ENCODE measurements around the gene CDH13. TPM values are rescaled to one million over a fixed set of nuclear protein-coding genes. Genes with fewer than 3 reads are reported as not detected.
A peak's percentile ranks its signal among the peaks of the same experiment; 100 is the strongest.

The CDH13 gene
- total RNA-seq, 1 donor from 2014 or later = not detected

DNA sequence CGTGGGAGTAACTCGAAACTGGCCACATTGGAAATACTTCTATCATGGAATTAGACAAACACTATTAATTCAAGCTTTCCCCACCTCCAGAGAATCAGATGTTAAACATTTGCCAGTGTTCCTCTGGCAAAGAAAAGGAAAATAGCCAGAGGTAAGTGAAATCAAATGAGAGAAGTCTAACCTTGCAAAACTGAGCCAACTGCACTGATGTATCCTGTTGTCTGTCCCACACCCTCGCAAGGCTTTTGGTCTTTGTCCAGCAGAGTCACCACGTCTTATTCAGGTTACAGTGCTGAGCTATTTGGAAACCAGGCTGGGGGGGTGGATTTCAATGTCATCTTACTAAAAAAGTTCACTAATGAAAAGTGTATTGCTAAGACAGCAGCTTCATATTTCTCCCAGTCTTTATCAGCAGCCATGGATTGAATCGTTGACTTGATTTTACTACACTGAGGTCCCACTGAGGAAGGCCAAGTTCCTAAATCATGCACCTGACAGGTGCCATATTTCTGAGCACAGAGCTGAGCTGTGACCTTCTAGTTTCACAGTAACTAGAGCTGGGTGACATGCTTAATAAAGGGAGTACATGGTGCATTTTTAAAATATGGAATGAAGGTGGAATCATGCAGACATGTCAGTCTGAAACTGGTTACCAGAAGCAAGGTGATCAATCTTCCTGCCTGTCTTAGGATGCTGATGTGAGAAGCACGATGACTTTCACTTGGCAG lies 1095.9 kb downstream of the CDH13 start:
- H3K4me1 Mint-ChIP-seq = peaks cover 4% of the 10 kb centered on the region
- no peak for DNase-seq
- no peaks in the 10 kb centered on the region for H3K36me3 Mint-ChIP-seq (ENCODE audit: low read depth)
- no peak overlapping the region for H3K4me3 Mint-ChIP-seq
- intact Hi-C loops (cut with micrococcal nuclease) = no loop called here
- peaks cover 16% of the 10 kb centered on the region for H3K9me3 Mint-ChIP-seq
- H3K27me3 Mint-ChIP-seq = no peaks in the 10 kb centered on the region
- H3K27ac Mint-ChIP-seq = no peak overlapping the region

DNA sequence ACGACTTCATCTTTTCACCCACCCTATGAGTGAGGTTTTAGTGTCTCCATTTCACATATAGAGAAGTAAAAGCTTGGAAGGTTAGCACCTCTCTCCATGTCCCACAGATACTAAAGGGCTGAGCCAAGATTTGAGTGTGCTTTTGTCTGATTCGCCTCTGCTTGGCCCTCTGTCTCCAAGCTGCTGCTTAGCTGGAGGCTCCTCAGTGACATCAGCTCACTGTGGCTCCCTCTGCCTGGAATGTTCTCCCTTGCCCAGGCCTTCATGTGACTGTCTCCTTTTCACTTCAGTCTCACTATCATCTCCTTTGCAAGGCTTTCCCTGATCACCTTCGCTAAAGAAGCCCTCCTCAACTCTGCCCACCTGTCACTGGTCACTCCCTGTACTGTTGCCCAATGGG lies 1096.5 kb downstream of the CDH13 start:
- Mint-ChIP-seq H3K27ac (no peak overlapping the region), H3K27me3 (no peaks in the 10 kb centered on the region), H3K9me3 (peaks cover 16% of the 10 kb centered on the region), H3K36me3 (ENCODE audit: low read depth) (no peaks in the 10 kb centered on the region), H3K4me3 (no peak overlapping the region), H3K4me1 (peaks cover 4% of the 10 kb centered on the region)
- intact Hi-C loops (cut with micrococcal nuclease) = no loop called here
- DNase-seq = no peak

DNA sequence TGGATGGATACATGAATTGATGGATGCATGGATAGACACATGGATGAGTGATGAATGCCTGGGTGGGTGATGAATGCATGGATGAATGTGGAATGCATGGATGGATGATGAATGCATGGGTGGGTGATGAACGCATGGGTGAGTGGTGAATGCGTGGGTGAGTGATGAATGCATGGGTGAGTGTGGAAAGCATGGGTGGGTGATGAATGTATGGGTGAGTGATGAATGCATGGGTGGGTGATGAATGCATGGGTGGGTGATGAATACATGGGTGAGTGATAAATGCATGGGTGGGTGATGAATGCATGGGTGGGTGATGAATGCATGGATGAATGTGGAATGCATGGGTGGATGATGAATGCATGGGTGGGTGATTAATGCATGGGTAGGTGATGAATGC lies 1097.1 kb downstream of the CDH13 start:
- Mint-ChIP-seq H3K4me1 (peaks cover 4% of the 10 kb centered on the region), H3K36me3 (ENCODE audit: low read depth) (no peaks in the 10 kb centered on the region), H3K4me3 (no peak overlapping the region), H3K27me3 (no peaks in the 10 kb centered on the region), H3K9me3 (peaks cover 16% of the 10 kb centered on the region), H3K27ac (no peak overlapping the region)
- DNase-seq = no peak
- intact Hi-C loops (cut with micrococcal nuclease) = no loop called here

DNA sequence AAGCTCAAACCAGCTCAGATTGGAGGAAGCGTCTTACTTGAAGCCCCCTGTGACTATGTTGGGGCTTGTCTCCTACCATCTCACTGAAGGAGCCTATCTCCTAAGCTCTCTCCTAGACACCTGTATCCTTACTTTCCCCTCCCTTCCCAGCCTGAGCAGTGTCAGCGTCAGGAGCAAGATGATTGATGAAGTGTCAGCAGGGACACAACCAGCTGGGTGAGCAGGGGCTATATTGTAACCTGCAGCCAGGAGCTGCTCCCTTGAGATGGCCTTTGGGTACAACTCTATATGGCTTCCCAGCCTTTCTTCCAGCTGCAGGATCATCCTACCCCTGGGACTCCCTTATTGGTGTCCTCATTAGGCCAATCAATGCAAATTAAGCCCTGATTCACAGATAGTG lies 1097.8 kb downstream of the CDH13 start:
- Mint-ChIP-seq H3K27ac (no peak overlapping the region), H3K27me3 (no peaks in the 10 kb centered on the region)
- intact Hi-C loops (cut with micrococcal nuclease) = no loop called here

DNA sequence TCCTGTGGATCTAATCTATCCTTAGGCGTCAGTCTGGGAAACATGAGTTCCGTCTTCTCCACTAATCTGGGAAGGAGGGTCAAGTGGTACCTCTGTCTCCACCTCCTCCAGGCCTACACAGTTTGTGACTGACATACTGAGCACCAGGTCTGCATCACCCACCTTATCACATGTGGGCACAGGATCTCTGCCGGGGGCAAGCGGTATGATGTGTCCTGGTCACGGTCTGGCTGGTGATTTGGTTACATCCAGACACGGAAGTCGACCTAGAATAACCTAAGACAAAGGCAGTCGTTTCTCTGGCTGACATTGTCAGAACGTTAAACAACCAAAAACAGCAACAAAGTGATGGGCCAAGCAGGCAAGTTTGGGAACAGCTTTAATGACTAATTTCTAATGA lies 1098.5 kb downstream of the CDH13 start:
- no peaks in the 10 kb centered on the region for H3K27me3 Mint-ChIP-seq
- no peaks in the 10 kb centered on the region for H3K36me3 Mint-ChIP-seq (ENCODE audit: low read depth)
- no peak overlapping the region for H3K27ac Mint-ChIP-seq
- DNase-seq = no peak
- intact Hi-C loops (cut with micrococcal nuclease) = no loop called here
- peaks cover 4% of the 10 kb centered on the region for H3K4me1 Mint-ChIP-seq
- H3K4me3 Mint-ChIP-seq = no peak overlapping the region
- H3K9me3 Mint-ChIP-seq = peaks cover 16% of the 10 kb centered on the region

More for the DNA sequence above, 1097.8 kb downstream of the CDH13 start:
- H3K36me3 Mint-ChIP-seq (ENCODE audit: low read depth) = no peaks in the 10 kb centered on the region
- no peak overlapping the region for H3K4me3 Mint-ChIP-seq
- no peak for DNase-seq
- H3K4me1 Mint-ChIP-seq = peaks cover 4% of the 10 kb centered on the region
- peaks cover 16% of the 10 kb centered on the region for H3K9me3 Mint-ChIP-seq

DNA sequence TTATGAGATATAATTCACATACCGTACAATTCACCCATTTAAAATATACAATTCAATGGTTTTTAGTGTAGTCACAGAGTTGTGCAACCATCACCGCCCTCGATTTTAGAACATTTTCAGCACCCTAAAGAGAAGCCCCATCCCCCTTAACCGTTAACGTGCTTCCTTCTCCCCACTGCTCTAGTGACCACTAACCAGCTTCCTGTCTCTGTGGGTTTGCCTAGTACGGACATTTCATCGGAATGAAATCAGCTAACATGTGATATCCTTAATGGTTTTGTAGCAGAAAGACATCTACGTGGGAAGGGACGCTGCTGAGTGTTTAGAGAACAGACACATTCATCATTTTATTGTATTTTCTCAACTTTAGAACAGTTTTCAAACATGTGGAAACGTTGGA lies 1100.2 kb downstream of the CDH13 start:
- intact Hi-C loops (cut with micrococcal nuclease) = no loop called here
- peak; percentile 57 for DNase-seq
- Mint-ChIP-seq H3K27ac (no peak overlapping the region), H3K4me1 (peaks cover 4% of the 10 kb centered on the region), H3K36me3 (ENCODE audit: low read depth) (no peaks in the 10 kb centered on the region), H3K9me3 (peaks cover 16% of the 10 kb centered on the region), H3K4me3 (no peak overlapping the region), H3K27me3 (no peaks in the 10 kb centered on the region)

DNA sequence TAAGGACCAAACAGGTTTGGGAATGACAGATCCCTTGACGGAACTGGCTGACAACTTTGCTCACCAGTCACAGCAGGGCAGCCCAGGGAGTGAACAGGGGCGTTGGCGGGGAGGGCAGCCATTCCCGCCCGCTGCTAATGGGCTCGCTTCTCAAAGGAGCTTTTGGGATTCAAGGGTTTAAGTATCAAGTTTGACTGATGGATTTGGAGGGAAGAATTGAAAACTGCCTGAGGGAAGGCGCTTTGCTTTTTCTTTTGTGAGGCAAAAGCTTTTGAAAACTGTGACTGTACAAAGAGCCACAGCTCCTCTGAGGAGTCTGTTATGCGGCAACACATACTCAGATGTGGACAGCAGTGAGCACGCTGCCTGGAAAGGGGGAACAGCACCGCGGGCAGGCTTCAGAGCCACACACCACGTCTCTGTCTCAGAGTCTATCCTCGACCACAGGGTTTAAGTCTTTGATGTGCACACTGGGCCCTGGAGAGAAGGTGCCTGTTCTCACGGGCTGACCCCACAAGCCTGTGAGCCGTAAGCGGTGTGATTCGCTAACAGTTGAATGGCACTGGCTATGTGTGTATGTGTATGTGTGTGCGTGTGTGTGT lies 1101.1 kb downstream of the CDH13 start:
- intact Hi-C loops (cut with micrococcal nuclease) = no loop called here
- Mint-ChIP-seq H3K27ac (no peak overlapping the region), H3K36me3 (ENCODE audit: low read depth) (no peaks in the 10 kb centered on the region), H3K27me3 (no peaks in the 10 kb centered on the region), H3K9me3 (peaks cover 16% of the 10 kb centered on the region), H3K4me1 (peaks cover 4% of the 10 kb centered on the region), H3K4me3 (no peak overlapping the region)
- DNase-seq = no peak

DNA sequence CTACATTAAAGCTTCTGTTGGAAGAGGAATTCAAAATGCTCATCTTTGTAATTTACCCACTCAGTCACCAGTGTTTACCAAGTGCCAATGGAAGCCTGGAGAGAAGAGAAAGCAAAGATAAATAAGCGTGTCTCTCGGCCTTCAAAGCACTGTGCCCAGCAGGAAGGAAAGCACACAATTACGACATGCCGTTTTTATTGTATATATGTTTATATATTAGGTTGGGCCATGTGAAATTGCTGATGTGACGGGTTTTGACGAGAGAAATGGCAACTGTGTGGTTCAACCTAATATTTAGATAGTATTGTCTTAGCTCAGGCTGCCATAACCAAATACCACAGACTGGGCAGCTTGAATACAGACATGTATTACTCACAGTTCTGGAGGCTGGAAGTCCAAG lies 1101.7 kb downstream of the CDH13 start:
- Mint-ChIP-seq H3K4me1 (peaks cover 4% of the 10 kb centered on the region), H3K9me3 (peaks cover 15% of the 10 kb centered on the region), H3K27ac (no peak overlapping the region), H3K27me3 (no peaks in the 10 kb centered on the region), H3K36me3 (ENCODE audit: low read depth) (no peaks in the 10 kb centered on the region), H3K4me3 (no peak overlapping the region)
- no peak for DNase-seq
- intact Hi-C loops (cut with micrococcal nuclease) = no loop called here

DNA sequence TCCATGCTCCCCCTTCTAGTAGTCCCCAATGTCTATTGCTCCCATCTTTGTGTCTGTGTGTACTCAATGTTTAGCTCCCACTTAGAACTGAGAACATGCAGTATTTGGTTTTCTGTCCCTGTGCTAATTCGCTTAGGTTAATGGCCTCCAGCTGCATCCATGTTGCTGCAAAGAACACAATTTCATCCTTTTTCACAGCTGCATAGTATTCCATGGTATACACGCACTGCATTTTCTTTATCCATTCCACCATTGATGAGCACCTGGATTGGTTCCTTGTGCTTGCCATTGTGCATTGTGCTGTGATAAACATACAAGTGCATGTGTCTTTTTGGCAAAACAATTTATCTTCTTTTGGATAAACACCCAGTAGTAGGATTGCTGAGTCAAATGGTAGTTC lies 1104.0 kb downstream of the CDH13 start:
- Mint-ChIP-seq H3K27me3 (no peaks in the 10 kb centered on the region), H3K9me3 (no peaks in the 10 kb centered on the region), H3K27ac (no peak overlapping the region), H3K4me3 (no peak overlapping the region), H3K36me3 (ENCODE audit: low read depth) (no peaks in the 10 kb centered on the region), H3K4me1 (peaks cover 4% of the 10 kb centered on the region)
- intact Hi-C loops (cut with micrococcal nuclease) = no loop called here
- DNase-seq = no peak

DNA sequence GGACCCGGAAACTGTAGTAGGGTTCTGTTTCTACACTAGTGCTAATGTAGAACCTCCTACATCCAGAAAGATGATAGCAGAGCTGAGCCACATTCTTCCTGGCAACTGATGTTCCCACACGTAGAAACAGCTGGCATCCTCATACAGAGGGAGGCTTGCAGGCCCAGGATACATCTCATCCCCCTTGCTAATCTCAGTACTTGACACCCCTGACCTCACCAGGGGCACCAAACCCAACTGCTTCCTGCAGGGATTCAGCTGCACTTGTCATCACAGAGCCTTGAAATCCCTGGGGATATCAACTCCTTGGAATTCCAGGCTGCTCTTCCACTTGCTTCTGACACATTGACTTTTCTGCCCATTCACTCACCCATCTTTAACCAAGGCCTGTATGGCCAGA lies 1105.8 kb downstream of the CDH13 start:
- DNase-seq = no peak
- Mint-ChIP-seq H3K9me3 (no peaks in the 10 kb centered on the region), H3K4me1 (no peaks in the 10 kb centered on the region), H3K36me3 (ENCODE audit: low read depth) (no peaks in the 10 kb centered on the region), H3K27me3 (no peaks in the 10 kb centered on the region), H3K4me3 (no peak overlapping the region), H3K27ac (no peak overlapping the region)
- intact Hi-C loops (cut with micrococcal nuclease) = no loop called here

DNA sequence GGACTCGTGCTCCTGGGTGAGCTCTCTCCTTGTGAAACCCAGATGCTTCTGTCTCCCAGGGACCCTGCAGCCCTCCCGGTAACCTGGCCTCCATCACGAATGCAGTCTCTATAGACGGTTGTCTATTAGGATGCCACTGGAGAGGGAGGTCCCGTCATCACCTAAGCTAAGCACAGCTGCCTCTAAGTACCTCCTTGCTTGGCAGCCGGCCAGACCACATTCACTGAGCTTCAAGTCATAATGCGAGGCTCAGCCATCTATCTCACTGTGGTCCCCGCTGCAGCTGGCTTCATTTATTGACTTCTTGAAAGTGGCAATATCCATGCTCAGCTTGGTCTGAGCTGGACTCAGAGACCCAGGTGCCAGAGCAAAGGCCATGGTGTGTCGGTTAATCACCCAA lies 1106.5 kb downstream of the CDH13 start:
- no peak overlapping the region for H3K4me3 Mint-ChIP-seq
- no peaks in the 10 kb centered on the region for H3K27me3 Mint-ChIP-seq
- no peak overlapping the region for H3K27ac Mint-ChIP-seq
- intact Hi-C loops (cut with micrococcal nuclease) = no loop called here
- H3K9me3 Mint-ChIP-seq = no peaks in the 10 kb centered on the region
- no peaks in the 10 kb centered on the region for H3K4me1 Mint-ChIP-seq
- no peak for DNase-seq
- no peaks in the 10 kb centered on the region for H3K36me3 Mint-ChIP-seq (ENCODE audit: low read depth)

DNA sequence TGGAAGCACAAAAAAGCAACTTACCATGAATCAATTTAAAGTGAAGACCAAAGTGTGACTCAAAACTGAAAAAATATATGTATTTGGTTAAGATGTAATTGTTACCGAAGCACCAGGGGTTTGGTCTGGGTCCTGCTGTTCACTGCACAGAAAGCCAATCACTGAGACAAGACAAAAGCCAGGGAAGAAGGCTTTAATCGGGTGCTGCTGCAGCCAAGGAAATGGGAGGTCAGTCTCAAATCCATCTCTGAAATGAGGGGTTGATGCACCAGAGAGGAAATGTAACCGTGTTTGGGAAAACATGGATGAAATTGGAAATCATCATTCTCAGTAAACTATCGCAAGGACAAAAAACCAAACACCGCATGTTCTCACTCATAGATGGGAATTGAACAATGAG lies 1107.4 kb downstream of the CDH13 start:
- H3K9me3 Mint-ChIP-seq = no peaks in the 10 kb centered on the region
- no peaks in the 10 kb centered on the region for H3K27me3 Mint-ChIP-seq
- H3K4me1 Mint-ChIP-seq = no peaks in the 10 kb centered on the region
- no peaks in the 10 kb centered on the region for H3K36me3 Mint-ChIP-seq (ENCODE audit: low read depth)
- no peak overlapping the region for H3K4me3 Mint-ChIP-seq
- no peak overlapping the region for H3K27ac Mint-ChIP-seq
- intact Hi-C loops (cut with micrococcal nuclease) = no loop called here
- no peak for DNase-seq

DNA sequence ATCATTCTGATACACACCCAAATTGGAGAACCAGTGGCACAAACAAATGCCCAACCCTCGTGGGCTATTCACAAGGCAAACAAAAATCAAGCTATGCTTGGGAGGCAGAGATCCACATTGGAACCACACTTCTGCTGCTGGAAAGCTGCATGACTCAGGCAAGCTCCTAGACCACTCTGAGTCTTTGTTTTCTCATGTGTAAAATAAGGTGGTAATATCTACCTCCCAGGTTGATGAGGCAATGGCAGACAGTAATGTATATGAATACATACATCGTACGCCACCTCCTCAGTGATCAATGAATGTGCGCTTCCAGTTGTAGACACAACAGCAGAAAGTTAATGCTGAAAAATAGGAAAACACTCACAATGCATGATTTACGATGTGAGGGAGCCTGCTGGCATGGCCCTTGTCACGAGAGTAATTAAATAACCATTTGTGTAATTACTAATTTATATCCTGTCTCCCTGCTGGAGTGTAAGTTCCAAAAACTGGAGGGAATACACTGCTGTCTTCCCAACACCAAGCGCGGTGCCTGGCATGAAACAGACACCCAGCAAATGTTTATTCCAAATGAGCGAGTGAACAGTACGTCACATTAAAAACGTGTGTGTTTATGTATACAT lies 1111.1 kb downstream of the CDH13 start:
- intact Hi-C loops (cut with micrococcal nuclease) = no loop called here
- H3K4me3 Mint-ChIP-seq = no peak overlapping the region
- H3K36me3 Mint-ChIP-seq (ENCODE audit: low read depth) = no peaks in the 10 kb centered on the region
- H3K27me3 Mint-ChIP-seq = no peaks in the 10 kb centered on the region
- H3K27ac Mint-ChIP-seq = no peak overlapping the region
- DNase-seq = no peak
- H3K4me1 Mint-ChIP-seq = no peaks in the 10 kb centered on the region
- no peaks in the 10 kb centered on the region for H3K9me3 Mint-ChIP-seq

DNA sequence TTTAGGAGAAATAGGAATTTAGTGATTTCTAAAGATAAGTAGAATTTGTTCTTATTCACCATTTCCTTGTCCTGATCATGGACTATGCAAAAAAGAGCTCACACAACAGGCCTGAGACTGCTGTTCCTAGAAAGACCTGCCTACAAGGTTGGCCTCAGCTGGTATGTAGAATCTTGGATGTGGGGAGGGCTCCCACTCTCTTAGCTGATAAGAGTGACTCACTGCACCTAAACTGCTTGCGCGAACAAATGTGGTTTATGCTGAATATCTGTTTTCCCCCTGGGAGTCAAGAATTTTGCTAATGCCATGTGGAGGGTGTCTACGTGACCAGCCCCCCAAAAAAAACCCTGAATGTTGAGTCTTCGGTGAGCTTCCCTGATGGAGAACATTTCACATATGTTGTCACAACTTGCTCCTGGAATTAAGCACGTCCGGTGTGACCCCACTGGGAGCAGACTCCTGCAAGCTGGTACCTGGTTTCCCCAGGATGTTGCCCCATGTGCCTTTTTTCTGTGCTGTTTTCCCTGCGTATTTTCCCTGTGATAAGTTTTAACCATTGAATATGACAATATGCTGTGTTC lies 1112.2 kb downstream of the CDH13 start:
- DNase-seq = no peak
- H3K27me3 Mint-ChIP-seq = no peaks in the 10 kb centered on the region
- H3K27ac Mint-ChIP-seq = no peak overlapping the region
- intact Hi-C loops (cut with micrococcal nuclease) = no loop called here
- H3K36me3 Mint-ChIP-seq (ENCODE audit: low read depth) = no peaks in the 10 kb centered on the region
- H3K4me3 Mint-ChIP-seq = no peak overlapping the region
- no peaks in the 10 kb centered on the region for H3K4me1 Mint-ChIP-seq
- H3K9me3 Mint-ChIP-seq = no peaks in the 10 kb centered on the region
